GM19452 (cell line): ENCODE results near the gene GNB1L.

Experiments used
- ATAC-seq: cut with Tn5 transposase; IDR thresholded peaks from one replicate; pipeline ENCODE4 v1.9.1; 2021; ENCODE audit not compliant: unreplicated experiment

The GNB1L gene

GRCh38 chr22:19740586-19740985 is 114.1 kb downstream of the GNB1L start:
- ATAC-seq, result no peak

- ATAC-seq, result no peak
Measured at GRCh38 chr22:19739911-19740449, 114.7 kb downstream of the GNB1L start.

GRCh38 chr22:19739448-19739895 is 115.2 kb downstream of the GNB1L start:
- ATAC-seq, result no peak

- no peak for ATAC-seq
Measured at GRCh38 chr22:19738664-19739447, 115.8 kb downstream of the GNB1L start.

- no peak for ATAC-seq
Measured at GRCh38 chr22:19737846-19738663, 116.6 kb downstream of the GNB1L start.

- no peak for ATAC-seq
Measured at GRCh38 chr22:19735665-19736510, 118.8 kb downstream of the GNB1L start.

- no peak for ATAC-seq
Measured at GRCh38 chr22:19734837-19735382, 119.8 kb downstream of the GNB1L start.

GRCh38 chr22:19734163-19734562 is 120.5 kb downstream of the GNB1L start:
- ATAC-seq, result no peak

- ATAC-seq, result no peak
Measured at GRCh38 chr22:19733755-19734154, 120.9 kb downstream of the GNB1L start.
